ENCODE data around the gene CFAP100. TPM values are rescaled to one million over a fixed set of nuclear protein-coding genes. Genes with fewer than 3 reads are reported as not detected.

The CFAP100 gene
- total RNA-seq, 1 experiment from 2014 or later: not detected

GRCh38 chr3:126466886-126467610 lies 72.3 kb downstream of the CFAP100 start:
- peaks cover 50% of the 10 kb centered on the region for H3K79me2 ChIP-seq (ENCODE audit: insufficient read depth, low read length)
- H3K9ac ChIP-seq (ENCODE audit: low read length): no peak overlapping the region
- no peaks in the 10 kb centered on the region for H3K27me3 ChIP-seq (ENCODE audit: insufficient read depth, low read length)
- ChIA-PET RAD21 (ENCODE audit: low non-redundant PET in 1 of 2, low total read pairs in 2 of 2, uncharacterized antibody in 2 of 2, unreplicated experiment in 2 of 2) (no interaction called here), POLR2A (no interaction called here), CTCF (no interaction called here)
- no peak overlapping the region for H3K4me3 ChIP-seq (replicated peaks in 1 of 2; ENCODE audit: low read depth in 1 of 2, low read length in 2 of 2)
- H3K9me3 ChIP-seq (ENCODE audit: control insufficient read depth in 1 of 2, insufficient read depth in 1 of 2, low read depth in 1 of 2, low read length in 2 of 2): no peaks in the 10 kb centered on the region
- H3K27ac ChIP-seq (ENCODE audit: low read depth, low read length): no peak overlapping the region
- 0 out of 2 replicates have a peak, but pooled peaks cover 4% of the 10 kb centered on the region for H4K20me1 ChIP-seq (ENCODE audit: insufficient read depth)
- H3K36me3 ChIP-seq (ENCODE audit: control insufficient read depth in 1 of 2, insufficient read depth in 2 of 2, low read length in 2 of 2): peaks cover 63 to 72% of the 10 kb centered on the region in 2 experiments
- BruUV-seq (replicated peaks): no TSS peak
- no peak for TF ChIP-seq CEBPB (IDR thresholded peaks at IDR 0.05; ENCODE audit: low read depth)
- TF ChIP-seq CTCF (IDR thresholded peaks at IDR 0.05 in 2 of 3, conservative IDR thresholded peaks at IDR 0.05 in 1 of 3; ENCODE audit: borderline replicate concordance in 1 of 3, insufficient read depth in 1 of 3, low read depth in 2 of 3, low read length in 2 of 3): no peak
- no peak for TF ChIP-seq EZH2phosphoT487 (IDR thresholded peaks at IDR 0.05; ENCODE audit: borderline replicate concordance)
- no peak for TF ChIP-seq EZH2 (IDR thresholded peaks at IDR 0.05)
- TF ChIP-seq POLR2AphosphoS5 (IDR thresholded peaks at IDR 0.05; ENCODE audit: low read depth, low read length): no peak
- no peak for TF ChIP-seq MAX (IDR thresholded peaks at IDR 0.05)
- H2AFZ ChIP-seq (ENCODE audit: low read depth, low read length, poor library complexity, severe bottlenecking): no peak overlapping the region
- peaks cover 0 to under 1% of the 10 kb centered on the region in 2 experiments; a peak in 1 of 4 replicates for H3K4me1 ChIP-seq (ENCODE audit: control insufficient read depth in 1 of 2, insufficient read depth in 2 of 2, low read length in 2 of 2)
- no peaks in the 10 kb centered on the region for H3K9me2 ChIP-seq (ENCODE audit: insufficient read depth)
- H3K4me2 ChIP-seq (ENCODE audit: low read length): no peak overlapping the region
- DNase-seq (ENCODE audit: low read depth, low spot score) (no peak), ATAC-seq (no peak)
- intact Hi-C loops (cut with micrococcal nuclease): no loop called here

- Histone ChIP-seq H3K27me3 (ENCODE audit: insufficient read depth, low read length) (no peaks in the 10 kb centered on the region), H3K9me3 (ENCODE audit: control insufficient read depth in 1 of 2, insufficient read depth in 1 of 2, low read depth in 1 of 2, low read length in 2 of 2) (no peaks in the 10 kb centered on the region), H3K4me1 (ENCODE audit: control insufficient read depth in 1 of 2, insufficient read depth in 2 of 2, low read length in 2 of 2) (peaks cover 0 to 6% of the 10 kb centered on the region in 2 experiments; a peak in 1 of 4 replicates), H3K9me2 (ENCODE audit: insufficient read depth) (no peaks in the 10 kb centered on the region), H3K36me3 (ENCODE audit: control insufficient read depth in 1 of 2, insufficient read depth in 2 of 2, low read length in 2 of 2) (peaks cover 60 to 67% of the 10 kb centered on the region in 2 experiments), H3K4me2 (ENCODE audit: low read length) (no peak overlapping the region), H2AFZ (ENCODE audit: low read depth, low read length, poor library complexity, severe bottlenecking) (no peak overlapping the region), H3K9ac (ENCODE audit: low read length) (no peak overlapping the region), H4K20me1 (ENCODE audit: insufficient read depth) (0 out of 2 replicates have a peak, but pooled peaks cover 6% of the 10 kb centered on the region), H3K79me2 (ENCODE audit: insufficient read depth, low read length) (peaks cover 55% of the 10 kb centered on the region), H3K4me3 (replicated peaks in 1 of 2; ENCODE audit: low read depth in 1 of 2, low read length in 2 of 2) (no peak overlapping the region), H3K27ac (ENCODE audit: low read depth, low read length) (no peak overlapping the region)
- CTCF ChIA-PET: no interaction called here
- POLR2A ChIA-PET: no interaction called here
- intact Hi-C loops (cut with micrococcal nuclease): no loop called here
- RAD21 ChIA-PET (ENCODE audit: low non-redundant PET in 1 of 2, low total read pairs in 2 of 2, uncharacterized antibody in 2 of 2, unreplicated experiment in 2 of 2): no interaction called here
- DNase-seq (ENCODE audit: low read depth, low spot score) (no peak), ATAC-seq (no peak)
- no TSS peak for BruUV-seq (replicated peaks)
- TF ChIP-seq CBX3 (IDR thresholded peaks at IDR 0.05; ENCODE audit: low read depth) (no peak), REST (IDR thresholded peaks at IDR 0.05; ENCODE audit: low read depth) (no peak), CEBPB (IDR thresholded peaks at IDR 0.05; ENCODE audit: low read depth) (no peak), JUND (IDR thresholded peaks at IDR 0.05) (no peak), ELF1 (IDR thresholded peaks at IDR 0.05; ENCODE audit: borderline replicate concordance, low read depth) (no peak), SP1 (IDR thresholded peaks at IDR 0.05; ENCODE audit: low read depth) (no peak), ATF3 (IDR thresholded peaks at IDR 0.05) (no peak), ZNF274 (IDR thresholded peaks at IDR 0.05; ENCODE audit: low read depth, low read length) (no peak), RAD21 (IDR thresholded peaks at IDR 0.05; ENCODE audit: low read depth) (no peak), MAX (IDR thresholded peaks at IDR 0.05) (no peak), EZH2 (IDR thresholded peaks at IDR 0.05) (no peak)
Measured at GRCh38 chr3:126467611-126467955, 72.9 kb downstream of the CFAP100 start.
